GM23248 (cell line): ENCODE data around the gene MORC3. TPM values are rescaled to one million over a fixed set of nuclear protein-coding genes. Genes with fewer than 3 reads are reported as not detected.
A peak's percentile ranks its signal among the peaks of the same experiment; 100 is the strongest.
"Not testable (repeated sequence)": the region's sequence is repeated elsewhere in the genome, so short reads cannot be mapped to it uniquely, and the experiment has no call there.

ENCODE experiments used
- DNase-seq: peaks from one replicate; pipeline ENCODE4 v3.0.0-alpha.2; 2015
- H2AFZ ChIP-seq: fragments of 200-600 bp; sonication (generic); 2 replicates; pipeline ENCODE4 v1.6.1; 2016; ENCODE audit warnings: antibody characterized with exemption
- H3F3A ChIP-seq: fragments of 200-600 bp; sonication (generic); 2 replicates; pipeline ENCODE4 v1.6.1; 2016; ENCODE audit warnings: mild to moderate bottlenecking, antibody characterized with exemption, mixed run types; ENCODE audit not compliant: insufficient read depth
- H3K27ac ChIP-seq: fragments of 200-600 bp; sonication (generic); 2 replicates; pipeline ENCODE4 v1.5.1; 2016; ENCODE audit warnings: mild to moderate bottlenecking
- H3K27me3 ChIP-seq: fragments of 200-600 bp; sonication (generic); replicated peaks from 2 replicates; pipeline ENCODE4 v1.6.1; 2016; ENCODE audit warnings: mild to moderate bottlenecking; ENCODE audit not compliant: insufficient read depth
- H3K36me3 ChIP-seq: fragments of 200-600 bp; sonication (generic); 2 replicates; pipeline ENCODE4 v1.6.1; 2016; ENCODE audit warnings: low read depth, mild to moderate bottlenecking
- H3K4me1 ChIP-seq: fragments of 200-600 bp; sonication (generic); 2 replicates; pipeline ENCODE4 v1.6.1; 2016; ENCODE audit warnings: mild to moderate bottlenecking; ENCODE audit not compliant: insufficient read depth
- H3K4me2 ChIP-seq: fragments of 200-600 bp; sonication (generic); one replicate; pipeline ENCODE4 v1.6.1; 2016; ENCODE audit warnings: mild to moderate bottlenecking; ENCODE audit not compliant: unreplicated experiment
- H3K4me3 ChIP-seq: fragments of 200-600 bp; sonication (generic); 2 replicates; pipeline ENCODE4 v1.5.1; 2016; ENCODE audit warnings: mild to moderate bottlenecking
- H3K79me2 ChIP-seq: fragments of 200-600 bp; sonication (generic); 2 replicates; pipeline ENCODE4 v1.6.1; 2016; ENCODE audit warnings: mild to moderate bottlenecking; ENCODE audit not compliant: insufficient read depth
- H3K9ac ChIP-seq: fragments of 200-600 bp; sonication (generic); 2 replicates; pipeline ENCODE4 v1.6.1; 2016; ENCODE audit warnings: mild to moderate bottlenecking
- H3K9me2 ChIP-seq: fragments of 200-600 bp; sonication (generic); 2 replicates; pipeline ENCODE4 v1.6.1; 2016; ENCODE audit warnings: mixed run types, mild to moderate bottlenecking, moderate library complexity; ENCODE audit not compliant: insufficient read depth
- H3K9me3 ChIP-seq: fragments of 200-600 bp; sonication (generic); one replicate; pipeline ENCODE4 v1.6.1; 2017; ENCODE audit warnings: low read depth
- H4K20me1 ChIP-seq: fragments of 200-600 bp; sonication (generic); 2 replicates; pipeline ENCODE4 v1.6.0; 2016; ENCODE audit not compliant: insufficient read depth
- EZH2 ChIP-seq: fragments of 200-600 bp; sonication (generic); IDR thresholded peaks from 2 replicates; pipeline ENCODE4 v1.6.1; 2018; ENCODE audit warnings: antibody characterized with exemption, mild to moderate bottlenecking; ENCODE audit not compliant: insufficient read depth, poor library complexity, severe bottlenecking
- EZH2phosphoT487 ChIP-seq: fragments of 200-600 bp; sonication (generic); IDR thresholded peaks from 2 replicates; pipeline ENCODE4 v1.6.1; 2018; ENCODE audit warnings: antibody characterized with exemption, moderate library complexity, mild to moderate bottlenecking, low read depth; ENCODE audit not compliant: insufficient read depth
- WGBS, 2 experiments: methylation state at CpG; one replicate each; pipeline ENCODE4 v1.1.6; 2015 to 2017; ENCODE audit warnings: low lambda C conversion rate in 2 of 2, low coverage in 1 of 2; ENCODE audit errors: missing lambda C conversion rate in 2 of 2; 5-methylcytosine and 5-hydroxymethylcytosine counted together
- in situ Hi-C: fragments of 300-500 bp; cut with MboI; formaldehyde crosslinking; loops from 2 replicates; pipeline ENCODE4 v1.15.0; 2020
- polyA plus RNA-seq: library from polyadenylated mRNA; unstranded; fragments of >200 nt; fragmentation: Nextera tagmentation; extraction: Ambion mirVana; gene quantifications from 2 replicates; pipeline ENCODE4 v1.2.1, GENCODE V29; 2016
- total RNA-seq: library from RNA; depleted of rRNA; stranded (reverse); fragments of >200 nt; shearing (Covaris generic); gene quantifications from 2 replicates; pipeline ENCODE4 v1.2.3, GENCODE V29; 2014

MORC3 gene
- total and polyA plus RNA-seq, 2 experiments from 2014 or later: 17.4 to 35.1 TPM

DNA sequence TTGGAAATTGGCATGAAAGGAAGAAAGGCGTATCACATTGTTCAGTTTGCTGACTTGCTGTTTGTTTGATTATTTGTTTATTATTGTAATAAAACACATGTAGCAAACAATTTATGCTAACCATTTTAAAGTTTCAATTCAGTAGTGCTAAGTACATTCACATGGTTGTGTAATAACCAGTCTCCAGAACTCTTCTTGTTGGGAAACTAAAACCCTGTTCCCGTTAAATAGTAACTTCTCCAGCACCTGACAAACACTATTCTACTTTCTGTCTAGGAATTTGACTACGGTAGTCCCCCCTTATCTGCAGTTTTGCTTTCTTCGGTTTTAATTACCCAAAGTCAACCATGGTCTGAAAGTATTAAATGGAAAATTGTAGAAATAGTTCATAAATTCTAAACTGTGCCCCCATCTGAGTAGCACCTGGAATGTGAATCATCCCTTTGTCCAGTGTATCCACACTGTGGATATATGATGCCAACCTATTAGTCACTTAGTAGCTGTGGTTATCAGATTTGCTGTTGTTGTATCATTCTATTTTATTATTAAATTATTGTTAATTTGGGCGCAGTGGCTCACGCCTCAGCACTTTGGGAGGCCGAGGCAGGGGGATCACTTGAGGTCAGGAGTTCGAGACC, 5.5 kb downstream of the MORC3 start:
- Histone ChIP-seq H3K27me3 (no peaks in the 10 kb centered on the region), H3K9me3 (no peaks in the 10 kb centered on the region), H3K9ac (no peak overlapping the region), H3F3A (peaks cover 65% of the 10 kb centered on the region), H3K79me2 (peaks cover 98% of the 10 kb centered on the region), H4K20me1 (no peaks in the 10 kb centered on the region), H3K4me1 (peaks cover 56% of the 10 kb centered on the region), H3K27ac (peak overlapping the region; percentile 48), H3K9me2 (no peaks in the 10 kb centered on the region), H2AFZ (no peak overlapping the region), H3K4me2 (peak overlapping the region; percentile 8), H3K4me3 (no peak overlapping the region), H3K36me3 (no peaks in the 10 kb centered on the region)
- WGBS, 2 experiments: 59 to 60% methylated on average over 8 of the region's 8 CpGs
- TF ChIP-seq EZH2phosphoT487: no peak
- no peak for TF ChIP-seq EZH2
- peak; percentile 77 for DNase-seq
- in situ Hi-C loops: no loop called here

DNA sequence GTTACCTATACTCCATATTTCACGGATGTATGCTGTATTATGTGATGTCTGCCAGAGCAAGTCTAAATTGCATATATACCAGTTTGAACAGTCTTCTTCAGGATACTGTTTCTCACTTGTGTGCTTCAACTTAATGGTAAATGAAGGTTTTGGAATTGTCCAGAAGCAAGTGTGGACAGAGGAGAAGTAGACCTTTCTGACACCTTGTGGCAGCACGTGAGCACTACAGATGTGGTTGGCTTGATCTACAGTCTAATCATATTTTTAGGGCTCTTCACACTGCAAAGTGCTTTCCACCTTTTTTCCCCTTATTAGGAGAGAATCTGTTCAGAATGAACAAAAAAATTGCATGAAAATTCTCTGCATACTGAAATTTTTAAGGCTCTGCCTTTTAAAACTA, 10.9 kb downstream of the MORC3 start:
- peak; percentile 71 for DNase-seq
- Histone ChIP-seq H3F3A (peaks cover 23% of the 10 kb centered on the region), H3K36me3 (no peaks in the 10 kb centered on the region), H3K9me2 (no peaks in the 10 kb centered on the region), H3K4me2 (no peak overlapping the region), H3K4me1 (peaks cover 20% of the 10 kb centered on the region), H3K4me3 (no peak overlapping the region), H3K27me3 (no peaks in the 10 kb centered on the region), H3K27ac (no peak overlapping the region), H3K79me2 (peaks cover 100% of the 10 kb centered on the region), H2AFZ (no peak overlapping the region), H3K9ac (no peak overlapping the region), H3K9me3 (no peaks in the 10 kb centered on the region), H4K20me1 (no peaks in the 10 kb centered on the region)
- 75 to 77% methylated on average over 2 of the region's 2 CpGs for WGBS, 2 experiments
- in situ Hi-C loops: loop anchor here (10.0 kb wide), 1 partner anchor 186 kb away; no protein-coding TSS in a partner anchor
- no peak for TF ChIP-seq EZH2phosphoT487
- TF ChIP-seq EZH2: no peak

DNA sequence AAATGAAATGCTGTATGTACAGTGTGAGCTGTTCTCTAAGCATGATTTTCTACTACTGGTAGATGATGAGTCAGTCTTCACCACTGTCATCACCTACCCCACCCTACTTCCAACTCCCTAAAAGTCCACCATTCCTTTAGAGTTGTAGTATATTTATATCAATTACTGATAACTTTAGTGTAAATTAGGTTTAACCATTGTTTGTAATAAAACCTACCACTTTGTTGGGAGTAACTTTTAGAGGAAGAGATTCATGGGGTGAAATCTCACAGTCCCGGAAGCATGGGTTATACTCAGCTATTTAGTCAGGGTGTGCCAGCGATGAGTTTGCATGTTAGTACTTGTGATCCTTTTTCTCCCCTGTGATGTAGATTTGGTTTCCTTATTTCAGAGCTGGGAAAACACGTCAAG, 17.1 kb downstream of the MORC3 start:
- Histone ChIP-seq H3F3A (peaks cover 23% of the 10 kb centered on the region), H3K27me3 (no peaks in the 10 kb centered on the region), H3K4me3 (peak overlapping the region; percentile 20; the same call in 1 of the 2 replicates), H4K20me1 (no peaks in the 10 kb centered on the region), H3K9me2 (no peaks in the 10 kb centered on the region), H3K4me1 (peaks cover 23% of the 10 kb centered on the region), H3K36me3 (peaks cover 28% of the 10 kb centered on the region), H3K79me2 (peaks cover 90% of the 10 kb centered on the region), H3K9me3 (no peaks in the 10 kb centered on the region), H3K27ac (peak overlapping the region; percentile 84), H3K4me2 (peak overlapping the region; percentile 55), H2AFZ (0 out of 2 replicates have a peak overlapping the region, but pooled peaks have one; percentile 28), H3K9ac (peak overlapping the region; percentile 22)
- 47 to 51% methylated on average over 3 of the region's 3 CpGs for WGBS, 2 experiments
- TF ChIP-seq EZH2: no peak
- TF ChIP-seq EZH2phosphoT487: no peak
- in situ Hi-C loops: loop anchor here (10.0 kb wide), 1 partner anchor 192 kb away; no protein-coding TSS in a partner anchor
- peak; percentile 85 for DNase-seq

DNA sequence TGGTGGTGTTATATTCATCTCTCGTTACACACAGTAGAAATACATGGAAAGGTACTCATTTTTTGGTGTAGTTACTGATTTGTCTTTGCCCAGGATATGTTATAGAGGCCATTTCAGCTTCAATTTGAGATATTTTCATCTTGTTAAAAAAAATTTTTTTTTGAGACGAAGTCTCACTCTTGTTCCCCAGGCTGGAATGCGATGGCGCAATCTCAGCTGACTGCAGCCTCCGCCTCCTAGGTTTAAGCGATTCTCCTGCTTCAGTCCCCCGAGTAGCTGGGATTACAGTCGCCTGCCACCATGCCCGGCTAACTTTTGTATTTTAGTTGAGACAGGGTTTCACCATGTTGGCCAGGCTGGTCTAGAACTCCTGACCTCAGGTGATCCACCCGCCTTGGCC, 19.0 kb downstream of the MORC3 start:
- in situ Hi-C loops: loop anchor here (10.0 kb wide), 1 partner anchor 194 kb away; no protein-coding TSS in a partner anchor
- Histone ChIP-seq H3K79me2 (peaks cover 86% of the 10 kb centered on the region), H3K9ac (no peak overlapping the region), H4K20me1 (no peaks in the 10 kb centered on the region), H3K9me3 (no peaks in the 10 kb centered on the region), H3K27me3 (no peaks in the 10 kb centered on the region), H3K4me2 (no peak overlapping the region), H2AFZ (no peak overlapping the region), H3K4me1 (peaks cover 23% of the 10 kb centered on the region), H3F3A (peaks cover 23% of the 10 kb centered on the region), H3K9me2 (no peaks in the 10 kb centered on the region), H3K36me3 (peaks cover 34% of the 10 kb centered on the region), H3K27ac (no peak overlapping the region), H3K4me3 (no peak overlapping the region)
- WGBS, 2 experiments: 96 to 98% methylated on average over 10 of the region's 10 CpGs
- no peak for TF ChIP-seq EZH2
- no peak for TF ChIP-seq EZH2phosphoT487
- no peak for DNase-seq

DNA sequence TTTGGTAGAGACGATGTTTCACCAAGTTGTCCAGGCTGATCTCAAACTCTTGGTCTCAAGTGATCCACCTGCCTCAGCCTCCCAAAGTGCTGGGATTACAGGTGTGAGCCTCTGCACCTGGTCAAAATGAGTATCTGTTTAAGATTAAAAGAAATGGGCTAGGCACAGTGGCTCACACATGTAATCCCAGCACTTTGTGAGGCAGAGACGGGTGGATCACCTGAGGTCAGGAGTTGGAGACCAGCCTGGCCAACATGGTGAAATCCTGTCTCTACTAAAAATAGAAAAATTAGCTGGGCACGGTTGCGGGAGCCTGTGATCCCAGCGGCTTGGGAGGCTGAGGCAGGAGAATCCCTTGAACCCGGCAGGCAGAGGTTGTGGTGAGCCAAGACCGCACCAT, 22.6 kb downstream of the MORC3 start:
- H3K27me3 ChIP-seq, H3K4me3 ChIP-seq, in situ Hi-C loops, H3K4me2 ChIP-seq, H4K20me1 ChIP-seq, H3K27ac ChIP-seq, H3K9me2 ChIP-seq, H3K9ac ChIP-seq, H3K9me3 ChIP-seq, H2AFZ ChIP-seq, DNase-seq: not testable (repeated sequence)
- 99 to 100% methylated on average over 7 of the region's 7 CpGs for WGBS, 2 experiments
- peaks cover 25% of the 10 kb centered on the region for H3F3A ChIP-seq
- peaks cover 15% of the 10 kb centered on the region for H3K4me1 ChIP-seq
- H3K79me2 ChIP-seq: peaks cover 68% of the 10 kb centered on the region
- peaks cover 52% of the 10 kb centered on the region for H3K36me3 ChIP-seq
